MCF 10A (cell line): Measurements from ENCODE around the gene IRF1. TPM values are rescaled to one million over a fixed set of nuclear protein-coding genes. Genes with fewer than 3 reads are reported as not detected.

ENCODE experiments used
- BruUV-seq: library from RNA; stranded (reverse); fragments of 400-500 nt; replicated peaks from 2 replicates; lab custom pipeline; 2021; lab: Mats Ljungman, UMichigan
- CTCF ChIA-PET: fragments of 300-600 bp; sonication (Branson Sonifier 250); formaldehyde crosslinking; extraction: SDS; loops from one replicate; lab custom pipeline; 2021; ENCODE audit warnings: antibody characterized with exemption, inconsistent platforms; lab: Yijun Ruan, JAX
- POLR2A ChIA-PET: fragments of 300-600, 350-650 bp; sonication (Branson Sonifier 250); formaldehyde crosslinking; extraction: SDS; loops from one replicate; lab custom pipeline; 2020; ENCODE audit warnings: antibody characterized with exemption, inconsistent platforms; lab: Yijun Ruan, JAX
- DNase-seq: peaks from one replicate; pipeline ENCODE4 v3.0.0-alpha.2; 2018; ENCODE audit not compliant: unreplicated experiment
- H3K27ac Mint-ChIP-seq: one replicate; pipeline ENCODE4 v1.8.0; 2022; ENCODE audit warnings: mild to moderate bottlenecking, low read depth, mixed read lengths; ENCODE audit not compliant: unreplicated experiment
- H3K27me3 Mint-ChIP-seq: one replicate; pipeline ENCODE4 v1.8.0; 2022; ENCODE audit warnings: mixed read lengths; ENCODE audit not compliant: insufficient read depth, unreplicated experiment
- H3K36me3 Mint-ChIP-seq: one replicate; pipeline ENCODE4 v1.8.0; 2022; ENCODE audit warnings: mild to moderate bottlenecking, moderate library complexity, mixed read lengths; ENCODE audit not compliant: insufficient read depth, unreplicated experiment
- H3K4me1 Mint-ChIP-seq: one replicate; pipeline ENCODE4 v1.8.0; 2022; ENCODE audit warnings: mixed read lengths; ENCODE audit not compliant: insufficient read depth, unreplicated experiment
- H3K4me3 Mint-ChIP-seq: one replicate; pipeline ENCODE4 v1.8.0; 2022; ENCODE audit warnings: mild to moderate bottlenecking, moderate library complexity, mixed read lengths; ENCODE audit not compliant: unreplicated experiment
- H3K9me3 Mint-ChIP-seq: one replicate; pipeline ENCODE4 v1.8.0; 2022; ENCODE audit warnings: mixed read lengths; ENCODE audit not compliant: unreplicated experiment
- intact Hi-C: fragments of 100-400 bp; cut with micrococcal nuclease; formaldehyde crosslinking; loops from 2 replicates; pipeline ENCODE4 v1.14.1; 2022
- total RNA-seq: library from RNA; stranded (reverse); gene quantifications from 2 replicates; pipeline ENCODE4 v1.2.3, GENCODE V29; 2022
- TF ChIP-seq, protein P1 (sequence below): fragments of 200-600 bp; IDR thresholded peaks from one replicate; pipeline ENCODE4 v1.8.0; 2022; ENCODE audit warnings: antibody characterized with exemption, mild to moderate bottlenecking; ENCODE audit not compliant: unreplicated experiment

IRF1 gene
- total RNA-seq, 1 experiment from 2014 or later: 18.7 TPM

DNA sequence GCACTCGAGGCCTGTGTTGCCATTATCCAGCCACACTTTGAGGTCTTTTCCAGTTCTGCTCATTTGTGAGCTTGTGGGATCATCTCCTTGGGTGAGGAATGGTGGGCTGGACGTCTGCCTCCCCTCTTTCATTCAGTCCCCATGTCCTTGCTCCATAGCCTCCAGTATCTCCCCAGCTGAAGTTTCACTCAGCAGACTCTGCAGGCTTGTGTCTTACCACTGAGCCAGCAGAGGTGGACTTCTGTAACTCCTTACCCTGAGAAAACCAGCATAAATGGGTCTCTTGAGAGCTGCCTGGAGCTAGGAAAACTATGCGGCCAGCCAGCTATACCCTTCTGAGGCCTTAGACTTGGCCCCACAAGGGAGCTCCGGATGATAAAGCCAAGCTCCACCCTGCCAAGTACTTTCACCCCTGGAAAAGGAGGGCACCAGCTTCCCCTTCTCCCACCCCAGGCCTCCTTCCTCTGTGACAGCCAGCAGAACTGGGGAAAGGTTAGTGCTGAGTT, 12.2 kb downstream of the IRF1 start:
- TF ChIP-seq, protein P1, sequence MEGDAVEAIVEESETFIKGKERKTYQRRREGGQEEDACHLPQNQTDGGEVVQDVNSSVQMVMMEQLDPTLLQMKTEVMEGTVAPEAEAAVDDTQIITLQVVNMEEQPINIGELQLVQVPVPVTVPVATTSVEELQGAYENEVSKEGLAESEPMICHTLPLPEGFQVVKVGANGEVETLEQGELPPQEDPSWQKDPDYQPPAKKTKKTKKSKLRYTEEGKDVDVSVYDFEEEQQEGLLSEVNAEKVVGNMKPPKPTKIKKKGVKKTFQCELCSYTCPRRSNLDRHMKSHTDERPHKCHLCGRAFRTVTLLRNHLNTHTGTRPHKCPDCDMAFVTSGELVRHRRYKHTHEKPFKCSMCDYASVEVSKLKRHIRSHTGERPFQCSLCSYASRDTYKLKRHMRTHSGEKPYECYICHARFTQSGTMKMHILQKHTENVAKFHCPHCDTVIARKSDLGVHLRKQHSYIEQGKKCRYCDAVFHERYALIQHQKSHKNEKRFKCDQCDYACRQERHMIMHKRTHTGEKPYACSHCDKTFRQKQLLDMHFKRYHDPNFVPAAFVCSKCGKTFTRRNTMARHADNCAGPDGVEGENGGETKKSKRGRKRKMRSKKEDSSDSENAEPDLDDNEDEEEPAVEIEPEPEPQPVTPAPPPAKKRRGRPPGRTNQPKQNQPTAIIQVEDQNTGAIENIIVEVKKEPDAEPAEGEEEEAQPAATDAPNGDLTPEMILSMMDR: no peak
- CTCF ChIA-PET: interaction anchor here (0.6 to 2.3 kb wide), 10 partner anchors 11 to 297 kb away, joined by 3 to 12 read pairs (median 4); partner anchors contain the start of gene IRF1

DNA sequence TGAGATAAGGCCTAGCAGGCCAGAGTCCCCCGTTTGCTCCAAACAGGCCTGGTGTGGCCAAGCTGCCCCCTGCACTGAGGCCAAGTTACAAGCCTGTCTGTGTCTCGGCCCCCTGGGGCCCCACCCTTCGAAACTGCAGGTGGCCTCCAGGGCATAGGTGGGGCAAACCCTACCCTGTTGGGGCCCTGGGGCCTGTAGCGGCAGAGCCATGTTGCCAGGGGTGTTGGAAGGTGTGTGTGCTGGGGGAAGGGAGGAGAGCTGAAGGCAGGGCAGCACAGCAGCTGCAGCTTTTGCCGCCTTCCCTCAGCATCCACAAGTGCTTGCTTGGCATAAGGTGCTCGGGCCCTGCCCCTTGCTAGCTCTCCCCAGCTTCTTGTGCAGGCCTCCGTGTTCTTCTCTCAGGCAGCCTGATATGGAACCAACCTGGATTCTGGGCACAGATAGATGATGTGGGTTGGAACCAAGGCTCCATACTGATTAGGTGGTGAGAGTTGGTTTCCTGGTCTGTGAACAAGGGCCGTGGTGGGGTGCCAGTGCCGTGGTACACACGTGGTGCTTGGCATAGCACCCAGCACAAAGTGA, 12.7 kb downstream of the IRF1 start:
- Mint-ChIP-seq H3K4me3 (no peak overlapping the region), H3K9me3 (no peaks in the 10 kb centered on the region), H3K27ac (no peak overlapping the region), H3K36me3 (peaks cover 25% of the 10 kb centered on the region), H3K4me1 (no peaks in the 10 kb centered on the region), H3K27me3 (no peaks in the 10 kb centered on the region)
- TF ChIP-seq, protein P1: no peak
- POLR2A ChIA-PET: interaction anchor here (0.6 to 4.7 kb wide), 9 partner anchors 11 to 571 kb away, joined by 3 to 47 read pairs (median 4); partner anchors contain the start of gene IRF1
- CTCF ChIA-PET: interaction anchor here (0.7 to 2.3 kb wide), 7 partner anchors 8 to 59 kb away, joined by 3 to 12 read pairs (median 3); partner anchors contain the start of gene IRF1
- BruUV-seq: no TSS peak
- intact Hi-C loops: no loop called here
- no peak for DNase-seq

More for the DNA sequence above, 12.2 kb downstream of the IRF1 start:
- Mint-ChIP-seq H3K4me1 (no peaks in the 10 kb centered on the region), H3K9me3 (no peaks in the 10 kb centered on the region), H3K27me3 (no peaks in the 10 kb centered on the region), H3K4me3 (no peak overlapping the region), H3K36me3 (peaks cover 30% of the 10 kb centered on the region), H3K27ac (no peak overlapping the region)
- no peak for DNase-seq
- POLR2A ChIA-PET: interaction anchor here (0.6 to 4.7 kb wide), 11 partner anchors 11 to 570 kb away, joined by 3 to 47 read pairs (median 4); partner anchors contain the start of genes IRF1 and SLC22A5
- BruUV-seq: no TSS peak
- intact Hi-C loops: no loop called here

DNA sequence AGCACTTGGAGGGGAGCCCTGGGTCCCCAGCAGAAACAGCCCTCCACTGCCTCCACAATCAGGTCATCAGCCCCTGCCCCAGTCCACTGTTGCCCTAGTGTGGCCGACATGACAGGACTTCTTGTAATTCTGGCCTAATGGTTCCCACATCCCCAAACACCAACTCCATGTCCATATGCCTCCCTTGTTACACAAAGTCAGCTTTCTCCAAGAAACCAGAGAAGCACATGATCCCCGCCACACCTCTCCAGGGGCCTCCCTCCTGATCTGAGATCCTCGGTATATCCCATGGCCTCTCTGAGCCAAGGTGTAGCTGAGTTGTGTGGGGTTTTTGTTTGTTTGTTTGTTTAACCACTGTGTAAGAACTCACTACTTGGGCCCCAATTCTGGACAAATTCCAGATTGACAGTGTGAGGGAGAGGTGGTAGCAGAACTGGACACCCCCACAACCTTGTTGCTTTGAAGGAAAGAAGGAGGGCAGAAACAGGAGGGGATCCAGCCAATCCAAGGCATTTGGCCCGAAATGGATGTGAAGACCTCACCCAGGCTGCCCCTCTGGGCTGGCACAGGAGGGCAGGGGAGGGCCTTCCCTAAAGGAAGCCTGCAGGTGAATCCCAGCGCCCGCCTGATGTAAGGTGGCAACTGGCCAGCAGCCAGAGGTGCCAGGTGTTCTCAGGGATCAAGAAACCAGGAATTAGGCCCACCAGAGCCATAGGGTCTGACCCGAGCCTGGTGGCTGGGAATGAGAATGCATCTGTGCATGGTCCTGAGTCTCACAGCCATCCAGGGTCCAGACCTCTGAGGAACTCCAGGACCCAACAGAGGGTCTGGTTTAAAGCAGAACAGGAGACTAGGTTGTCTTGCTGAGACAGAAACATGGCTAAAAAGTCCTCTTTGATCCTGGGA, 13.4 kb downstream of the IRF1 start:
- TF ChIP-seq, protein P1: no peak
- Mint-ChIP-seq H3K9me3 (no peaks in the 10 kb centered on the region), H3K27me3 (no peaks in the 10 kb centered on the region), H3K4me1 (no peaks in the 10 kb centered on the region), H3K36me3 (peaks cover 17% of the 10 kb centered on the region), H3K4me3 (no peak overlapping the region), H3K27ac (no peak overlapping the region)
- POLR2A ChIA-PET: interaction anchor here (1.1 to 4.7 kb wide), 4 partner anchors 12 to 66 kb away, joined by 4 to 47 read pairs (median 6); partner anchors contain the start of gene IRF1
- DNase-seq: no peak
- BruUV-seq: no TSS peak
- intact Hi-C loops: no loop called here
- CTCF ChIA-PET: interaction anchor here (0.7 to 2.0 kb wide), 8 partner anchors 8 to 1065 kb away, joined by 3 to 5 read pairs (median 3); no protein-coding TSS in a partner anchor
